ENCODE results near the gene ICE1.

Gene ICE1

GRCh38 chr5:5466227-5466626 is 43.8 kb downstream of the ICE1 start:
- Histone ChIP-seq H3K4me2 (ENCODE audit: insufficient read depth, low read length, poor library complexity, severe bottlenecking) (no peak overlapping the region), H3K9ac (ENCODE audit: low read depth, low read length, poor library complexity) (no peak overlapping the region), H3K18ac (ENCODE audit: low read length) (no peak overlapping the region), H2BK5ac (ENCODE audit: low read length) (no peak overlapping the region), H3K4ac (ENCODE audit: low read length) (no peak overlapping the region), H2AK5ac (ENCODE audit: low read depth, low read length) (no peak overlapping the region), H3K27ac (replicated peaks; ENCODE audit: low read length) (no peak overlapping the region), H3K36me3 (replicated peaks in 1 of 2; ENCODE audit: control insufficient read depth in 2 of 2, insufficient read depth in 2 of 2, low read length in 2 of 2) (peaks cover 25 to 94% of the 10 kb centered on the region in 2 donors), H3K4me3 (ENCODE audit: low read length in 2 of 2) (no peak overlapping the region), H3K27me3 (ENCODE audit: control insufficient read depth in 3 of 3, insufficient read depth in 3 of 3, low read depth in 1 of 3, low read length in 3 of 3) (no peaks in the 10 kb centered on the region), H3K23ac (ENCODE audit: low read depth, low read length, poor library complexity) (no peak overlapping the region), H4K91ac (ENCODE audit: low read depth, low read length, poor library complexity) (no peak overlapping the region), H3K9me3 (replicated peaks in 1 of 2; ENCODE audit: control insufficient read depth in 2 of 2, insufficient read depth in 1 of 2, low read depth in 1 of 2, low read length in 2 of 2) (no peaks in the 10 kb centered on the region), H2BK12ac (ENCODE audit: low read length) (no peak overlapping the region), H3K14ac (ENCODE audit: low read length) (no peak overlapping the region), H3K4me1 (ENCODE audit: control insufficient read depth in 2 of 2, insufficient read depth in 1 of 2, low read depth in 1 of 2, low read length in 2 of 2) (no peaks in the 10 kb centered on the region), H3K79me1 (ENCODE audit: low read depth, low read length) (no peaks in the 10 kb centered on the region), H4K8ac (ENCODE audit: low read depth, low read length) (no peak overlapping the region), H2BK15ac (ENCODE audit: low read length) (no peak overlapping the region), H2BK120ac (ENCODE audit: low read depth, low read length) (no peak overlapping the region), H2AFZ (ENCODE audit: low read length) (no peak overlapping the region)
- no CpG with 5 or more reads among the region's 5 CpGs for WGBS, 2 donors (ENCODE audit: extremely low coverage in 2 of 2, insufficient read length in 2 of 2, insufficient replicate concordance in 1 of 2)
- no peak for DNase-seq (ENCODE audit: low spot score)

GRCh38 chr5:5467737-5468136 is 45.3 kb downstream of the ICE1 start:
- H2AK5ac ChIP-seq (ENCODE audit: low read depth, low read length) = no peak overlapping the region
- no peak overlapping the region for H3K4ac ChIP-seq (ENCODE audit: low read length)
- H4K8ac ChIP-seq (ENCODE audit: low read depth, low read length) = no peak overlapping the region
- no peaks in the 10 kb centered on the region for H3K79me1 ChIP-seq (ENCODE audit: low read depth, low read length)
- H3K14ac ChIP-seq (ENCODE audit: low read length) = no peak overlapping the region
- WGBS, 2 donors (ENCODE audit: extremely low coverage in 2 of 2, insufficient read length in 2 of 2, insufficient replicate concordance in 1 of 2) = no CpG with 5 or more reads among the region's 4 CpGs
- no peak for DNase-seq (ENCODE audit: low spot score)
- no peak overlapping the region for H3K4me2 ChIP-seq (ENCODE audit: insufficient read depth, low read length, poor library complexity, severe bottlenecking)
- H3K4me3 ChIP-seq (ENCODE audit: low read length in 2 of 2) = no peak overlapping the region
- no peak overlapping the region for H3K27ac ChIP-seq (replicated peaks; ENCODE audit: low read length)
- no peaks in the 10 kb centered on the region for H3K27me3 ChIP-seq (ENCODE audit: control insufficient read depth in 3 of 3, insufficient read depth in 3 of 3, low read depth in 1 of 3, low read length in 3 of 3)
- H3K9me3 ChIP-seq (replicated peaks in 1 of 2; ENCODE audit: control insufficient read depth in 2 of 2, insufficient read depth in 1 of 2, low read depth in 1 of 2, low read length in 2 of 2) = no peaks in the 10 kb centered on the region
- no peak overlapping the region for H4K91ac ChIP-seq (ENCODE audit: low read depth, low read length, poor library complexity)
- H2BK5ac ChIP-seq (ENCODE audit: low read length) = no peak overlapping the region
- H3K9ac ChIP-seq (ENCODE audit: low read depth, low read length, poor library complexity) = no peak overlapping the region
- no peak overlapping the region for H3K18ac ChIP-seq (ENCODE audit: low read length)
- no peak overlapping the region for H2BK15ac ChIP-seq (ENCODE audit: low read length)
- H2BK120ac ChIP-seq (ENCODE audit: low read depth, low read length) = no peak overlapping the region
- no peaks in the 10 kb centered on the region for H3K4me1 ChIP-seq (ENCODE audit: control insufficient read depth in 2 of 2, insufficient read depth in 1 of 2, low read depth in 1 of 2, low read length in 2 of 2)
- H2BK12ac ChIP-seq (ENCODE audit: low read length) = no peak overlapping the region
- peaks cover 15 to 86% of the 10 kb centered on the region in 2 donors for H3K36me3 ChIP-seq (replicated peaks in 1 of 2; ENCODE audit: control insufficient read depth in 2 of 2, insufficient read depth in 2 of 2, low read length in 2 of 2)
- H3K23ac ChIP-seq (ENCODE audit: low read depth, low read length, poor library complexity) = no peak overlapping the region
- H2AFZ ChIP-seq (ENCODE audit: low read length) = no peak overlapping the region

GRCh38 chr5:5470933-5471332 is 48.5 kb downstream of the ICE1 start:
- H3K9me3 ChIP-seq (replicated peaks in 1 of 2; ENCODE audit: control insufficient read depth in 2 of 2, insufficient read depth in 1 of 2, low read depth in 1 of 2, low read length in 2 of 2) = no peaks in the 10 kb centered on the region
- H3K4ac ChIP-seq (ENCODE audit: low read length) = no peak overlapping the region
- H3K79me1 ChIP-seq (ENCODE audit: low read depth, low read length) = no peaks in the 10 kb centered on the region
- H3K9ac ChIP-seq (ENCODE audit: low read depth, low read length, poor library complexity) = no peak overlapping the region
- H3K27ac ChIP-seq (replicated peaks; ENCODE audit: low read length) = no peak overlapping the region
- no peaks in the 10 kb centered on the region for H3K27me3 ChIP-seq (ENCODE audit: control insufficient read depth in 3 of 3, insufficient read depth in 3 of 3, low read depth in 1 of 3, low read length in 3 of 3)
- H3K36me3 ChIP-seq (replicated peaks in 1 of 2; ENCODE audit: control insufficient read depth in 2 of 2, insufficient read depth in 2 of 2, low read length in 2 of 2) = peaks cover 8 to 83% of the 10 kb centered on the region in 2 donors
- H4K8ac ChIP-seq (ENCODE audit: low read depth, low read length) = no peak overlapping the region
- H2AK5ac ChIP-seq (ENCODE audit: low read depth, low read length) = no peak overlapping the region
- no peak overlapping the region for H3K4me3 ChIP-seq (ENCODE audit: low read length in 2 of 2)
- no peak overlapping the region for H2BK120ac ChIP-seq (ENCODE audit: low read depth, low read length)
- no peak overlapping the region for H4K91ac ChIP-seq (ENCODE audit: low read depth, low read length, poor library complexity)
- no peaks in the 10 kb centered on the region for H3K4me1 ChIP-seq (ENCODE audit: control insufficient read depth in 2 of 2, insufficient read depth in 1 of 2, low read depth in 1 of 2, low read length in 2 of 2)
- H3K14ac ChIP-seq (ENCODE audit: low read length) = no peak overlapping the region
- no peak overlapping the region for H3K4me2 ChIP-seq (ENCODE audit: insufficient read depth, low read length, poor library complexity, severe bottlenecking)
- no peak overlapping the region for H3K18ac ChIP-seq (ENCODE audit: low read length)
- H2BK12ac ChIP-seq (ENCODE audit: low read length) = no peak overlapping the region
- H2AFZ ChIP-seq (ENCODE audit: low read length) = no peak overlapping the region
- no peak overlapping the region for H2BK15ac ChIP-seq (ENCODE audit: low read length)
- no peak for DNase-seq (ENCODE audit: low spot score)
- H2BK5ac ChIP-seq (ENCODE audit: low read length) = no peak overlapping the region
- no peak overlapping the region for H3K23ac ChIP-seq (ENCODE audit: low read depth, low read length, poor library complexity)

- Histone ChIP-seq H3K18ac (ENCODE audit: low read length) (no peak overlapping the region), H3K79me1 (ENCODE audit: low read depth, low read length) (no peaks in the 10 kb centered on the region), H3K36me3 (replicated peaks in 1 of 2; ENCODE audit: control insufficient read depth in 2 of 2, insufficient read depth in 2 of 2, low read length in 2 of 2) (peaks cover 11 to 80% of the 10 kb centered on the region in 2 donors), H2BK12ac (ENCODE audit: low read length) (no peak overlapping the region), H3K4ac (ENCODE audit: low read length) (no peak overlapping the region), H3K23ac (ENCODE audit: low read depth, low read length, poor library complexity) (no peak overlapping the region), H3K4me2 (ENCODE audit: insufficient read depth, low read length, poor library complexity, severe bottlenecking) (no peak overlapping the region), H3K27ac (replicated peaks; ENCODE audit: low read length) (no peak overlapping the region), H3K27me3 (ENCODE audit: control insufficient read depth in 3 of 3, insufficient read depth in 3 of 3, low read depth in 1 of 3, low read length in 3 of 3) (no peaks in the 10 kb centered on the region), H3K4me3 (ENCODE audit: low read length in 2 of 2) (no peak overlapping the region), H2AFZ (ENCODE audit: low read length) (no peak overlapping the region), H3K14ac (ENCODE audit: low read length) (no peak overlapping the region), H4K91ac (ENCODE audit: low read depth, low read length, poor library complexity) (no peak overlapping the region), H4K8ac (ENCODE audit: low read depth, low read length) (no peak overlapping the region), H3K4me1 (ENCODE audit: control insufficient read depth in 2 of 2, insufficient read depth in 1 of 2, low read depth in 1 of 2, low read length in 2 of 2) (no peaks in the 10 kb centered on the region), H2BK5ac (ENCODE audit: low read length) (no peak overlapping the region), H2BK120ac (ENCODE audit: low read depth, low read length) (no peak overlapping the region), H2BK15ac (ENCODE audit: low read length) (no peak overlapping the region), H3K9me3 (replicated peaks in 1 of 2; ENCODE audit: control insufficient read depth in 2 of 2, insufficient read depth in 1 of 2, low read depth in 1 of 2, low read length in 2 of 2) (peaks cover 0 to 2% of the 10 kb centered on the region in 2 donors), H3K9ac (ENCODE audit: low read depth, low read length, poor library complexity) (no peak overlapping the region), H2AK5ac (ENCODE audit: low read depth, low read length) (no peak overlapping the region)
- WGBS, 2 donors (ENCODE audit: extremely low coverage in 2 of 2, insufficient read length in 2 of 2, insufficient replicate concordance in 1 of 2) = no CpG with 5 or more reads among the region's 2 CpGs
- DNase-seq (ENCODE audit: low spot score) = no peak
Measured at GRCh38 chr5:5473226-5473625, 50.7 kb downstream of the ICE1 start.

Data from neuronal stem cell (in vitro differentiated cells).